Activated CD4-positive, CD25-positive, alpha-beta regulatory T cell treated with anti-CD3 and anti-CD28 coated beads, Interleukin-2, amount 50 U/mL, for 72 hours (primary cell): ENCODE data around the gene SPINDOC.
"Not testable (repeated sequence)": the region's sequence is repeated elsewhere in the genome, so short reads cannot be mapped to it uniquely, and the experiment has no call there.

Experiments used
- DNase-seq: peaks from one replicate; pipeline ENCODE4 v3.0.0; 2021

Gene SPINDOC

DNA sequence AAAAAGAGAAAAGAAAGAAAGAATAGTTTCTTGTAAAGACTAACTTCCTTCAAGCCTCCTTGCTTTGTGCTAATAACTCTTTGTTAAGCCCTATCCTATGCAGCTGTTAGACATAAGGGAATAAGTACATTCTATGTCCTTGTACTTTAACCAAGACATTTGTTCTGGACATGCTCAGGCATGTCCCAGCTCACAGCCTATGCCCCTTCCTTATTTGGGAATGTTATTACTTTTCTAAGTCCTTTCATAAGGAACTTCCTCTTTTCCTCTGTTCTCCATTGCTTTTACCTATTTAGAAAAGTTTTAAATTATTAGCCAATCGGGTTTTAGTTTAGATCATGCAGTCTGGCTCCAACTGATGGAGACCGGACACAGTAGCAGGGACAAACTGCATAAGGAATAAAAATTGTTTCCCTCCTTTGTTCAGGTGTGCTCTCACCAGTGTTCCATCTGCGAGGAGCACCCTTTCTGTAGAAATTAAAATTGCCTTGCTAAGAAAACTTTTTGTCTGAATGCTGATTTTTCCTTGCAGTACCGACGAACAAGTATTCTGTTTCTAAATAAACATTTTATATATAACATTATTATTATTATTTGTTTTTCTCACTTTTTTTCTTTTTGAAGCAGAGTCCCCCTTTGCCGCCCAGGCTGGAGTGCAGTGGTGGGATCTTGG lies 21.6 kb upstream of the SPINDOC start:
- no peak for DNase-seq

DNA sequence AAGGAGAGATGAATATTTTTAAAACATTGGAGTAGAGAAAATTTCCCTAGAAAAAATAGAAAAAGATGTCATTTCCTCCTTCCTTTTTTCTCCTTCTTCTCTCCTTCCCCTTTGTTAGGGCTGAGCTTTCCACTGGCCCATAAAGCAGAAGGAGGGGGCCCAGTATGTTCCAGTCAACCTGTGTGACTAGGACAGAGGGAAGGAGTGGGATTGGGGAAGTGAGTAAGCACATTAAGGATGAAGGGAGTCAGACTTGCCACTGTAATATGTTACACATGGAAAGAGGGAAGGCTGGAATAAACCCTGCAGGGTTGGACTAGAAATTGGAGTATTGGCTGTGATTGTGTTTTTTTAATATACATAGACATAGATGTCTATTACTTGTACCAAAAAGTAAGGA lies 20.1 kb upstream of the SPINDOC start:
- no peak for DNase-seq

- DNase-seq, result no peak
Measured at GRCh38 chr11:63795066-63795465, 18.2 kb upstream of the SPINDOC start.

DNA sequence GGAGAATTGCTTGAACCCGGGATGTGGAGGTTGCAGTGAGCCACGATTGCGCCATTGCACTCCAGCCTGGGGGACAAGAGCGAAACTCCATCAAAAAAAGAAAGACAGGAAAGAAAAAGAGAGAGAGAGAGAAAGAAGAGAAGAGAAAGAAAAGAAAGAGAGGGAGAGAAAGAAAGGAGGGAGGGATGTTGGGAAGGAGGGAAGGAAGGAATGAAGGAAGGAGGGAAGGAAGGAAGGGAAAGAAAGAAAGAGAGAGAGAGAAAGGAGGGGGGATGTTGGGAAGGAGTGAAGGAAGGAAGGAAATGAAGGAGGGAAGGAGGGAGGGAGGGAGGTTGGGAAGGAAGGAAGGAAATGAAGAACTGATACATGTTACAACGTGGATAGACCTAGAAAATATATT lies 12.3 kb upstream of the SPINDOC start:
- no peak for DNase-seq

GRCh38 chr11:63802637-63803414 lies 10.4 kb upstream of the SPINDOC start:
- no peak for DNase-seq

DNA sequence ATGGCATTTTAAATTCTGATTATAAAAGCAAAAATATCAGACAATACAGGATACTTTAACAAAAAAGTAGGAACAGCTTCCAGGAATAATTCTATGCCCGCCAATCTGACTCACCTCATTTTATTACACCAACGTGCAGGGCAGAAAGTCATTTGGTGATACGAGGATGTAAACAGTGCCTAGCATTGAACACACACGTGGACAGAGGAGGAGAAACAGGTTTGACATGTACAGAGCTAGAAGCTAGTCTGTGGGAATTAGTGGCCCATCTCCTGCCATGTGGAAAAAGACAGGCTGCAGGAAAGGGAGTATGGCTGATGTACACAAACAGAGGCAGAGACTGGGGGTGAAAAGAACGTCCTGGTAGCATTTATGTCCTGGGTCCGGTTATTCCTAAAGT lies 9.0 kb upstream of the SPINDOC start:
- DNase-seq, result no peak

GRCh38 chr11:63805844-63806415 lies 7.3 kb upstream of the SPINDOC start:
- no peak for DNase-seq

DNA sequence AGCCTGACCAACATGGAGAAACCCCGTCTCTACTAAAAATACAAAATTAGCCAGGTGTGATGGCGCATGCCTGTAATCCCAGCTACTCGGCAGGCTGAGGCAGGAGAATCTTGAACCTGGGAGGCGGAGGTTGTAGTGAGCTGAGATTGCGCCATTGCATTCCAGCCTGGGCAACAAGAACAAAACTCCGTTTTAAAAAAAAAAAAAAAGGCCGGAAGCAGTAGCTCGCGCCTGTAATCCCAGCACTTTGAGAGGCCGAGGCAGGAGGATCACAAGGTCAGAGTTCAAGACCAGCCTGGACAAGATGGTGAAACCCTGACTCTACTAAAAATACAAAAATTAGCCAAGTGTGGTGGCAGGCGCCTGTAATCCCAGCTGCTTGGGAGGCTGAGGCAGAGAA lies 2.9 kb upstream of the SPINDOC start:
- DNase-seq, result not testable (repeated sequence)

GRCh38 chr11:63811522-63811921 lies 1.7 kb upstream of the SPINDOC start:
- no peak for DNase-seq

DNA sequence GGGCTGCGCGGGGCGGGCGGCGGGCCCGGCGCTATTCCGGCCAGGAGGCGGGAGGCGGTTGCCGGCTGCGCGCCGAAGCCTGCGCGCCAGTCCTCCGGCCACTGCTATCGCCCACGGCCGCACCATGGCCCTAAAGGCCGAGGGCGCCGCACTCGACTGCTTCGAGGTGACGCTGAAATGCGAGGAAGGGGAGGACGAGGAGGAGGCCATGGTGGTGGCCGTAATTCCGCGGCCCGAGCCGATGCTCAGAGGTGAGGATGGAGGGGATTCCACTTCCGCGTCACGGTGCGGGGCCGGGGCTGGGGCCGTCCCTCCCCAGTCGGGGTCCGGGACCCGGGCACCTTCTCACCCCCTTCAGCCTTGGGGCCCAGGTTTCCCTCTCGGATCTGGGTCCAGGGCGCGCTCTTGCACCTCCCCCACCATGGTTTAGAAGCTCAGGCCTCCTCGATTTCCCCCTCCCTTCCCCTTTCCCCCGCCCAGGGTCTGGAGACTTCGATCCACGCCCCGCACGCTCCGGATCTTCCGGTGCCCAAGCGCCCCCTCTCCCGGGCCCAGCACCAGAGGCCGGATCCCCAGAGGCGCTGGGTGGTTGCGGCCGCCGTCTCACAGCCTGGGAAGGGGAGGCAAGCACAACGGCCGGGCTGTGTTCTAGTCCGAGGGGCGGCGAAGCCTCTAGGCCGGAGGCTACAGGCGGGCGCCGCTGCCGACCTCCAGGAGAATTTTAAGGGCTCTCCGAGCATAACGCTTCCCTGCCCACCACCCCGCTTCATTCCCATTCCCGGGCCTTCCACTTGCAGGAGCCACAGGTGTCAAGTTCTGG lies 517 bp downstream of the SPINDOC start:
- peak; percentile 55 for DNase-seq

DNA sequence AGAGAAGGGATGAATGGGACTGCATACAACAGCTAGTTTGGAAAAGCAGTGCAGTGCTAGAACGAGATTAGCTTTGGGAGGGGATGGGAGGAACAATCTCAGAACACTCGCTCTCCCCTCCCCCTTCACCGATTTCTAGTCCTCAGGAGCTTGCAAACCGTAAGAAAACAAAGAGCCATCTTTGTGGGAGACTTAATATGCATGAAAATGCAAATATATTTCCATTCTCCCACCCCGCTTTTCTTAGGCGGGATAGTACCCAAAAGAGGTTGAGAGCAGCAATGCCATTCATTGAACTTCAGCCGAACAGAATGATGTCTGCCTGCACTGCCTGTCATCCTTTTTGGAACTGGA lies 1.1 kb downstream of the SPINDOC start:
- DNase-seq, result no peak

DNA sequence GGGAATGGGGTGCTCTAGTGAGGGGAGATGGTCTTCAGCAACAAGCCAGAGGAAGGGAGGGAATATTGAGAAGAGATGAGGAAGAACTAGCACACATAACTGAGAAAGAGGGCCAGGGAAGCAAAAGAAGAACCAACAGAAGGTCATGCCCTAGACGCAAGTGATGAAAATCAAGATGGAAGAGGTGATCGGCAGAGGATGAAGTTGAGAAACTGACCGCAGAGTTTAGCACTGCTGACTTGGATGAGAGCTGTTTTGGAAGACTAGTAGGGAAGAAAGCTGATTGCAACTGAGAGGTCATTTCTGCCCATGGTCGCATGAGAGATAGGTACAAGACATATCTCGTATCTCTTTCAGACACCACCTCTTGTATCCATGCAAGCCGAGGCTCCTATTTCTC lies 2.9 kb downstream of the SPINDOC start:
- DNase-seq, result no peak

GRCh38 chr11:63816732-63817131 lies 3.5 kb downstream of the SPINDOC start:
- no peak for DNase-seq

GRCh38 chr11:63817758-63818498 lies 4.7 kb downstream of the SPINDOC start:
- no peak for DNase-seq

DNA sequence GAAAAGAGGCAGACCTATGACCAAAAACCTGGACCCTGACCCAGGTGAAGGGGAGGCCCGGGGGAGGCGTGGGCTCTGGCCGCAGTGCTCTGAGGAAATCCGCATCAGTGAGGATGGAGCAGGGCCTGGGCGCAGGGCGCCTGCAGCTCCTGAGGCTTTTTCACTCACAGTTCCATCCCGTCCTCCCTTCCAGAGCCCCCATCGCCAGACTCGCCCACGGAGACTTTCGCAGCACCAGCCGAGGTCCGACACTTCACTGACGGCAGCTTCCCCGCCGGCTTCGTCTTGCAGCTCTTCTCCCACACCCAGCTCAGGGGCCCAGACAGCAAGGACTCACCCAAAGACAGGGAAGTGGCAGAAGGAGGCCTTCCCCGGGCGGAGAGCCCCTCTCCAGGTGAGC lies 5.4 kb downstream of the SPINDOC start:
- DNase-seq, result no peak

GRCh38 chr11:63821411-63821810 lies 8.2 kb downstream of the SPINDOC start:
- DNase-seq, result no peak

- no peak for DNase-seq
Measured at GRCh38 chr11:63826471-63827190, 13.4 kb downstream of the SPINDOC start.

- DNase-seq, result no peak
Measured at GRCh38 chr11:63829823-63830489, 16.7 kb downstream of the SPINDOC start.

GRCh38 chr11:63831326-63831725 lies 18.1 kb downstream of the SPINDOC start:
- DNase-seq, result no peak

GRCh38 chr11:63832336-63832735 lies 19.1 kb downstream of the SPINDOC start:
- DNase-seq, result no peak

GRCh38 chr11:63833048-63833447 lies 19.8 kb downstream of the SPINDOC start:
- DNase-seq, result no peak
